Stimulated activated CD4-positive, alpha-beta T cell treated with anti-CD3 and anti-CD28 coated beads, Interleukin-2, amount 100 ng/mL, for 48 hours (primary cell): ENCODE measurements around the gene RNF135.
"Not testable (repeated sequence)": the region's sequence is repeated elsewhere in the genome, so short reads cannot be mapped to it uniquely, and the experiment has no call there.

Experiments used
- DNase-seq, 2 donors: peaks; one replicate each; pipeline ENCODE4 v3.0.0-alpha.2; 2020

RNF135 gene, protein sequence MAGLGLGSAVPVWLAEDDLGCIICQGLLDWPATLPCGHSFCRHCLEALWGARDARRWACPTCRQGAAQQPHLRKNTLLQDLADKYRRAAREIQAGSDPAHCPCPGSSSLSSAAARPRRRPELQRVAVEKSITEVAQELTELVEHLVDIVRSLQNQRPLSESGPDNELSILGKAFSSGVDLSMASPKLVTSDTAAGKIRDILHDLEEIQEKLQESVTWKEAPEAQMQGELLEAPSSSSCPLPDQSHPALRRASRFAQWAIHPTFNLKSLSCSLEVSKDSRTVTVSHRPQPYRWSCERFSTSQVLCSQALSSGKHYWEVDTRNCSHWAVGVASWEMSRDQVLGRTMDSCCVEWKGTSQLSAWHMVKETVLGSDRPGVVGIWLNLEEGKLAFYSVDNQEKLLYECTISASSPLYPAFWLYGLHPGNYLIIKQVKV

DNA sequence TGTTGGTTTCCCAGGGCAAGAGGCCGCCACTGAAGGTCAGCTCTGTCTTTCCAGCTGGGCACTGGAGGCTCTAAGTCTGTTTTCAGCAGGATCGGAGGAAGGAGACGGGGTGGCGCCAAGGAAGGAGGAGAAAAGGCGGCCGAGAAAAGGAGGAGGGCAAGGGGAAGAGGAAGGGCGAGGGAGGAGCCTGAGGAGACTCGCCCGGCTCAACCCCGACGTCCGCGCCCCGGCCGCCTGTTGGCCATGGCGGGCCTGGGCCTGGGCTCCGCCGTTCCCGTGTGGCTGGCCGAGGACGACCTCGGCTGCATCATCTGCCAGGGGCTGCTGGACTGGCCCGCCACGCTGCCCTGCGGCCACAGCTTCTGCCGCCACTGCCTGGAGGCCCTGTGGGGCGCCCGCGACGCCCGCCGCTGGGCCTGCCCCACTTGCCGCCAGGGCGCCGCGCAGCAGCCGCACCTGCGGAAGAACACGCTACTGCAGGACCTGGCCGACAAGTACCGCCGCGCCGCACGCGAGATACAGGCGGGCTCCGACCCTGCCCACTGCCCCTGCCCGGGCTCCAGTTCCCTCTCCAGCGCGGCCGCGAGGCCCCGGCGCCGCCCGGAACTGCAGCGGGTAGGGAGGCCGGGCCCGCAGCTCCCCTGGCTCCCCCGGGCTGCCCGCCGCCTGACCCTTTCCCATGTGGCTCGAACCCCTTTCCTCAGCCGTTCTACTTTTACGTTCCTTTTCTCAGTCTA is at the start of gene RNF135:
Gene RNF135, plus strand, starts transcription at position 209 of the 737 bp plus-strand sequence. Its CDS starts 35 bp downstream, at position 244.
- DNase-seq = peak; percentile 50 to 51

DNA sequence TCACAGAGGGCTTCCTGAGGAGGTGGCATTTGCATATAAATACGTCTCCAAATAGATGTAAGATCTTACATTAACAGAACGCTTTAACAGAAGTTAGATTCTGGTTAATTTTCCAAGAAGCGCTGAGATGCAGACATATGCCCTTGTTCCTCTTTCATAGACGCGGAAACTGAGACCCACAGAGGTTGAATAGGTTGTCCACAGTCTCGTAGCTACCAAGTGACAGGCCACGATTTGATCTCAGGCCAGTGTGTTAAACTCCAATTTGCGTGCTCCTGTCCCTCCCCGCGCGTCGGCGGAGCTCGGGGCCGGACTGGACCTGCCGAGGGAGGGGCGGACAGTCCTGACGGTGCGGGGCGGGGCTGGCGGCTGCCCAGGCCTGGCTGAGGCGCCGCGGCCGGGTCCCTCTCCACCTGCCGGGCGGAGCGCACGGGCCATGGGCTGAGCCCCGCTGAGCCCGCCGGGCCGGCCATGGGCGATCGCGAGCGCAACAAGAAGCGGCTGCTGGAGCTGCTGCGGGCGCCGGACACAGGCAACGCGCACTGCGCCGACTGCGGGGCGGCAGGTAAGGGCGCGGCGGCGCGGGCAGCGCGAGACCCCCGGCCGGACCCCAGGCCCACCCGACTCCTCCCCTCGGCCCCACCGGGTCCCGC is 49.2 kb upstream of the RNF135 start, which contains the start of gene ADAP2:
Gene ADAP2, plus strand, starts transcription at position 402 of the 653 bp plus-strand sequence. Its CDS starts 70 bp downstream, at position 472.
- no peak for DNase-seq

DNA sequence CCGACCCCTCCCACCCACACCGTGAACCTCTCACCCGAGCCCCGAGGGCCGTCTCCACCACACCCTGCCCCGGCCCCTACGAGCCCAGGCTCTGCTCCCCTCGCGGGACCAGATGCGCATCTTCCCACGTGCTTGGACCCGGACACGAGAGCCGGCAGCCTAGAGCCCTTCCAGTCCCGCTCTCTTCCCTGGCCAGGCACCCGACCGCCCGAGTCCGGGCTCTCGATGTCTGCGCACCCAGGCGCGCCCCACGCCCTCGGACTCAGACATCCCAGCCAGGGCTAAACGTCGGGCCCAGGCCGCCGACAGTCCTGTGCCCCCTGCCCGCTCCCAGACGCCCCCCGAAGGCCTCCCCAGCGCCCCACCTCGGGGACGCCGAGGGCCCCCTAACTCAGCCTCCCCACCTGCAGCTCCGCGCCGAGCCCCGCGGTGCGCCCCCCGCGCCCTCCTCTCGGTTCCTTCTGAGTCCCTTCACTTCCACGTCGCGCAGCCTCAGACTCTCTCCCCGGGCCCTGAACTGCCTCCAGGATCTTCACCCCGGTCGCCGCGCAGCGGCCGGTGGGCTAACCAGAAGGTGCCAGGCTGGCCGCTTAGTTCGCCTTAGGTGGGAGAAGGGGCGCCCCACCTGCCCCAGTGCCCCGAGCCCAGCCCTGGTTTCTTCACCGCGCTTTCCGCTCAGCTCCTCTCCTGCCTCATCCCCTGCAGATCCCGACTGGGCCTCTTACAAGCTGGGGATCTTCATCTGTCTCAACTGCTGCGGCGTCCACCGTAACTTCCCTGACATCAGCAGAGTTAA is 48.4 kb upstream of the RNF135 start:
- DNase-seq = no peak

DNA sequence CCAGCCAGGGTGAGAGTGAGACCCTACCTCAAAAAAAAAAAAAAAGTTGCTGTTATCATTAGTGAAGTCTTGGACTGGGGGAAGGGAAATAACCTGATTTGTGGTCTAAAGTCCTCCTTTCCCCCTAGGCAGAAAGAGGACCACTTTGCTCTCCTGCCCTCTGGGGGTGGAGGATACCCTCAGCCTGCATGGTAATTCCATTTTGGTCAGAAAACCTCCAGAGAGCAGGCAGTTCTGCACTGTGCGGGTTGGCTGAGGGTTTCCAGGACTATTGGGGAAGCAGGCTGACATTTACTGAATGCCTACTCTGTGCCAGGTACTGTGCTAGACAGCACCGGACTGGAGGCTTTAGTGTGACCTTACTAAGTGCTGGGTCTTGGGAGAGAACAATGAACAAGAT is 46.5 kb upstream of the RNF135 start:
- DNase-seq = no peak

DNA sequence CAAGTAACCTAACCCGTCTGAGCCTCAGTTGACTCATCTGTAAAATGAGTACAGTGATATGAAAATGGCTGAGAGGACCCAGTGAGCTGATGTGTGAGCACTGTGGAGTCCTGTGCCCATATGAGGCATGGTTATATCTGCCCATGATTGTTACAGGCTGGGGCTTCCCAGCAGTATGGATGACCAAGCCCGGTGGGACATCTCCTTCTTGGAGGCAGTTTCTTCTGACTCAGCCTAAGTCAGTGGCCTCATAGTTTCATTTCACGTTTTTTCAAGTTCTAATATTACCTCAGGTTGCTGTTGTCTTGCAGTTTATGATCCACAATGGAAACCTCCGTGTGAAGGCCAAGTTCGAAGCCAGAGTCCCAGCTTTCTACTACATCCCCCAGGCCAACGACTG is 44.3 kb upstream of the RNF135 start:
- no peak for DNase-seq

DNA sequence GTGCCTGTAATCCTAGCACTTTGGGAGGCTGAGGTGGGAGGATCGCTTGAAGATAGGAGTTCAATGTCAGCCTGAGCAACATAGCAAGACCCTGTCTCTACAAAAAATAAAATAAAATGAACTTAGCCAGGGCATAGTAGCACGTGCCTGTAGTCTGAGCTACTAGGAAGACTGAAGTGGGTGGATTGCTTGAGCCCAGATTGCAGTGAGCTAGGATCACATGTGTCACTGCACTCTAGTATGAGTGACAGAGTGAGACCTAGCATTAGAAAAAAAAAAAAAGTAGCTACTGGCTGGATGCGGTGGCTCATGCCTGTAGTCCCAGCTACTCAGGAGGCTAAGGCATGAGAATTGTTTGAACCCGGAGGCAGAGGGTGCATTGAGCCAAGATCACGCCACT is 43.1 kb upstream of the RNF135 start:
- DNase-seq = no peak

DNA sequence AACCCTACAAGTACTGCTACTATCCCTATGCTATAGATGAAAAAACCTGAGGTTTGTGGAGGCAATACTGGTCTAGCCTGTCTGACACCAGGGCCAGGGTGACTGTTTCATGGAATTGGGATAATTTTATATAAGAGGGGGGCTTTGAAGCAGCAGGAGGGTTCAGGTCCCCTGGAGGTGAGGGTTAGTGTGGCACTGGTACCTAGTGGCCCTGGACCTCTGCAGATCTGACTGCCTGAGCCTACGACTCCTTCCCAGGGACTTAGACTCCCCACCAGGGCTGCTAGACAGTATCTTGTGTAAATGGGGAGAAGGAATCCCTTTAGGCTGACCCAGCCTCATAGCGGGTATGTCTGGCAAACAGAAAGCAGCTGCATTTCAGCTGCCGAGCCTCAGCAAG is 42.3 kb upstream of the RNF135 start:
- no peak for DNase-seq

DNA sequence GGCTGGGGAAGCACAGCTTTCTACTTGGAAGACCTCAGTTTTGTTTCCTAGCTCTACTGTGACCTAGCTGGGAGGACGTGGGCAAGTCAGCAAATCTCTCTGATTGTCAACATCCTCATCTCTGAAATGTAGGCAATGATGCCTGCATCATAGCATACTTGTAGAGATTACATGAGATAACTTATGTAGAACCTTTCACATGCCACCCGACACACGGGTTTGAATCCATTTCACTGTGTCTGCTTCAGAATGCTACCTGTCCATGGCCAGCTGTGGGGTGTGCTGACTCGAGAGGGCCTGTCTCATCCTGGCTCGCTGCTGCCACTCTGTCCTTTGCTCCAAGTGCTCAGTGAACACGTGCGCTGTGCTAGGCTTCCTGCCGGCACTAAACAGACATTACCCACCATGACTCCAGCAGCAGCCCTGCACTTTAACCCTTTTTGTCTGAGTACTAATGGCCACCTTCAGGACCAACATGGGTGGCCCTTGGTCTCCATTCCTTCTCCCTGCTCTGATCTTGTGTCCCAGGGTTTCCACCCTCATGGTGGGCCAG is 41.7 kb upstream of the RNF135 start:
- DNase-seq = no peak

DNA sequence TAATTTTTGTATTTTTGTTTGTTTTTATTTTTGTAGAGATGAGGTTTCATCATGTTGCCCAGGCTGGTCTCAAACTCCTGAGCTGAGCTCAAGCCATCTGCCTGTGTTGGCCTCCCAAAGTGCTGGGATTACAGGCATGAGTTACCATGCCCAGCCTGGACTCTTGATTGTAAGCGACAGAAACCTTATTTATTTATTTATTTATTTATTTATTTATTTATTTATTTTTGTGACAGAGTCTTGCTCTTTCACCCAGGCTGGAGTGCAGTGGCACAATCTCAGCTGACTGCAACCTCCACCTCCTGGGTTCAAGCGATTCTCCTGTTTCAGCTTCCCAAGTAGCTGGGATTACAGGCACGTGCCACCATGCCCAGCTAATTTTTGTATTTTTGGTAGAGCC is 41.0 kb upstream of the RNF135 start:
- not testable (repeated sequence) for DNase-seq

DNA sequence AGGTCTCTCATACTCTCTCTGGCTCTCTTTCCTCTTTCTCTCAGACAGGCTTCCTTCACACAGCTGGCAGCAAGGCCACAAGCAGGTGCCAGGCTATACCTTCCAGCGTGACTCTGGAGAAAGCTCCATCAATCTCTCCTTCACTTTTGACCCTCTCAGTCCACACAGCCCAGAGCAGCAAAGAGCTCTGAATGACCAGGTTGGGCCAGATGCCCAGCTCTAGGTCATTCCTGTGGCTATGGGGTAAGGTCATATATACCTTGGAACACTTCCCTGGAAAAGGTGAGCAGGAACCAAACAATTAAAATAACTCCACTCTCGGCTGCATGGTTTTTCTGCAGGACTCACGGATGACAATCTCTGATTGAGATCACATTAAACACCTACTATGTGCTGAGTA is 40.3 kb upstream of the RNF135 start:
- DNase-seq = no peak

DNA sequence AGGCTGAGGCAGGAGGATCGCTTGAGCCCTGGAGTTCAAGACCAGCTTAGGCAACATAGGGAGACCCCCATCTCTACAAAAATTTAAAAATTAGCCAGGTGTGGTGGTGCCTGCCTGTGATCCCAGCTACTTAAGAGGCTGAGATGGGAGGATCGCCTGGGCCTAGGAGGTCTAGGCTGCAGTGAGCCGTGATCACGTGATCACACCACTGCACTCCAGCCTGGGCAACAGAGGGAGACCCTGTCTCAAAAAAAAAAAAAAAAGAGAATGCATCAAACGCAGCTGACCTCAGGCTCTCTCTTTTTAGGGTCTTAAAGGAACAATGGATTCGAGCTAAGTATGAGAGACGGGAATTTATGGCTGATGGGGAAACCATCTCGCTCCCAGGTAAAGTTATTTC is 39.3 kb upstream of the RNF135 start:
- not testable (repeated sequence) for DNase-seq

DNA sequence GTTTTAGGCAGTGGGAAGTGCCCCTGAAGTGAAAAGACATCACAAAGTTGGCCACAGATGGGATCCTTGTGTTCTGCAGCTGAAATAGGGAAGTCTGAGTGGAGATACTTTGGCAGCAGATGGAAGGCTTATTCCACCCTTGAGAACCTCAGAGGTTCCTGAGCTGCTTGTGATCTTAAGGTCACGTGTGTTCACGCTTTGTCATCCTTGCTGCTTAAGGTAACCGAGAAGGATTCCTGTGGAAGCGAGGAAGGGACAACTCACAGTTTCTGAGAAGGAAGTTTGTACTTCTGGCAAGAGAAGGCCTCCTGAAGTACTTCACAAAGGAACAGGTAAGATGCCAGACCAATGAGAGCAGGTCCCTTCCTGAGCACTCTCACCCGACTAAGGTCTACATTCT is 36.9 kb upstream of the RNF135 start:
- no peak for DNase-seq

DNA sequence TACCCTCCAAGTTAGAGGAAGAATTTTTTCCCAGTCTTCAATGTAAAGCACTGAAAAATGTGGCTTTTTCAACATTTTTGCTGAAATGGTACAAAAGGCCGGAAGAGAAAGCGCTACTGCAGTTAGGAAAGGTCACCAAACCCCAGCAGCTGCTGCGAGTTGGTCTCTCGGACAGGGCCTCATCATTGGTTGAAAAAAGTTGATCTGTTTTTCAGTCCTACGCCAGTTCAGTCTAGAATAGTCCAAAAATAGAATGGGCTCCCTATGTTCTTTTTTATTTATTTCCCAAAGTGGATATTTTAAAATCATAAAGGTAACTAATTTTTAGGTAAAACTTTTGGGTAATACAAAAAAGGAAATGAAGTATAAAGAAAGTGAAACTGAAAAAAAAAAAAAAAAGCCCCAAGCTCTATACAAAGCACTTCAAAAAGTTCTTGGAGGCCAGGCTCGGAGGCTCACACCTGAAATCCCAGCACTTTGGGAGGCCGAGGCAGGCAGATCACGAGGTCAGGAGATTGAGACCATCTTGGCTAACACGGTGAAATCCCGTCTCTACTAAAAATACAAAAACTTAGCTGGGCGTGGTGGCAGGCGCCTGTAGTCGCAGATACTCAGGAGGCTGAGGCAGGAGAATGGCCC is 31.7 kb upstream of the RNF135 start:
- no peak for DNase-seq

DNA sequence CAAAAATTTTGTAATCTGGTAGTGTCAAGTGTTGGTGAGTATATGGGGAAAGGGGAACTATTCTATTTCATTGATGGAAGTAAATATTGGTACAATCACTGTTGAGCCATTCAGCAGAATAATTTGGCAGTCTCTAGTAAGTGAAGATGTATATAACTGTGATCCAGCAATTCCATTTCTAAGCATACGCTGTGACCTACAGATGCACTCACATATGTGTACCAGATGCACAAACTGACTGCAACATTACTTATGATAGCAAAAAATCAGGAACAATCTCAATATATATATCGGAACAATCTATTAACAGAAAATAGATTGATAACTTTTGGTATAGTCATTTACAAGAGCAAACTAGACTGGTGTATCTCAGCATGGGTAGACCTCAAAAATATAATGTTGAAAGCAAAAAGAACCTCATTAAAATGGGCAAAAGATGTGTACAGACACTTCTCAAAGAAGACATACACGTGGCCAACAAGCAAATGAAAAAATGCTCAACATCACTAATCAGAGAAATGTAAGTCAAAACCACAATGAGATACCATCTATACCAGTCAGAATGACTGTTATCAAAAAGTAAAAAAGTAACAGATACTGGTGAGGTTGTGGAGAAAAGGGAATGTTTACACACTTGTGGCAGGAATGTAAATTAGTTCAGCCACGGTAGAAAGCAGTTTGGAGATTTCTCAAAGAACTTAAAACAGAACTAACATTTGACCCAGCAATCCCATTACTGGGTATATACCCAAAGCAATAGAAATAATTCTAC is 28.3 kb upstream of the RNF135 start:
- no peak for DNase-seq

DNA sequence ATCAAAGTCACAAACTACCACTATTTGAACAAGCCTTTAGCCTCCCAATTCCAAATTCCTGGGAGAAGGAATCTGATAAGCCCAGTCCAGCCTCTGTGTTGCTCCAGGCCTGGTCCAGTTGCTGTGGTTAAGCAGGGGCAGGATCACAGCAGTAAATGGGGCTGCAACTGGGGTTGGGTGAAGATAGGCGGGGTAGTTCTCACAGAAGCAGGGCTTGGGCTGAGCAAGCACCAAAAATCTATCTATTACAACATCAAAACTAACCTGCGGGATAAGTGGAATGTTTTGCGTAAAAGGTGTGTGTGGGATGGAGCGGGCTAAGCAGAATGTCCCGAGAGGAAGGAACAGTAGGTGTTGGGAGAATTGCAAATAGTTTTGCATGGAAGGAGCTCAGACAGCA is 23.0 kb upstream of the RNF135 start:
- DNase-seq = no peak

DNA sequence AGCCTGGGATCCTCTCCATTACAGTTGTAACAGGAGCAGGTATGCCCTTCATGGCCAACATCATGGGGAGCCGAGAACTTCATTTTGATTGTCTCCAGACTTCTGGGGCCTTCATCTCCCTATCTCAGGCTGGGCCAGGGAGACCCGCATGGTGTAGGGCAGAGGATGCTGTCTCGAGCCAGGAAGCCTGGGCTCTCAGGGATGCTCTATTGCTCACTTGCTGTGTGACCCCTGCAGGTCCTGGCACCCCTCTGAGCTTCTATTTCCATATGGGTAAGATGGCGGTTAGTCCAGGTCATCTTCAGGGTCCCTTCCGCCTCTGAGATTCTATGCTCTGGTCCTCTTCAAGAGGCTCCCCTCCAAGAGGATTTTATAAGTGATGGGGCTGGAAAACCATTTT is 20.6 kb upstream of the RNF135 start:
- DNase-seq = no peak

DNA sequence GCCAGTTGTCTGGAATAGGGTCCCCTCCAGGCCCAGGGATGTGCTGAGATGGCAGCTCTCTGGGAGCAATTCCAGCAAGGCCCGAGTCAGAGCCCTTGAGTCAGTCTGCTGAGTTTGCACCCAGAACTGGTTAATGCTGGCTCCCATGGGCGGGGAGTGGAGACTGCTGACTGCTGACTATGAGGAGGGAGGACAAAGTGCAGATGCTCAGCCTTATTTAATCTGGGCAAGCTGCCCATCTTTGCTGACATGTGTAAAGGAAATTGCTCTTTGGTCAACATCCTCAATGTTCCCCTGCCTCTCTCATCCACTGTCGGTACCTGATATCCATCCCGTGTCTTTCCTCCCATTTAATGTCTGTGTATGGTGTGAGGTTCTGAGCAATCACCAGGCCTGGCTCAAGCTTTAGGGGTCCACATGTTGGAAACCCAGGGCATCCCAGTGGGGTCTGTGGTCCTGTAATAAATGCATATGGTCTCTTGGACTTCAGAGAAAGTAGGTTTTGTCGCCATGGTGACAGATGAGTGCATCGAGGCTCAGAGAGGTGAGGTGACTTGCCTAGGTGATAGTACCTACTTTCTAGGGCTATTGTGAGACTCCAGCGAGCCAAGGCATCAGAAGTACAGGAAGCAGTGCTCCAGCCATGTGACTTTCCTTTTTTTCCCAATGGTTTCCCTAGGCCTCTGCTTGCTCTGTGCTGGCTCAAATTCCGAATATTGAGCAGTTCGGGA is 20.0 kb upstream of the RNF135 start:
- no peak for DNase-seq

DNA sequence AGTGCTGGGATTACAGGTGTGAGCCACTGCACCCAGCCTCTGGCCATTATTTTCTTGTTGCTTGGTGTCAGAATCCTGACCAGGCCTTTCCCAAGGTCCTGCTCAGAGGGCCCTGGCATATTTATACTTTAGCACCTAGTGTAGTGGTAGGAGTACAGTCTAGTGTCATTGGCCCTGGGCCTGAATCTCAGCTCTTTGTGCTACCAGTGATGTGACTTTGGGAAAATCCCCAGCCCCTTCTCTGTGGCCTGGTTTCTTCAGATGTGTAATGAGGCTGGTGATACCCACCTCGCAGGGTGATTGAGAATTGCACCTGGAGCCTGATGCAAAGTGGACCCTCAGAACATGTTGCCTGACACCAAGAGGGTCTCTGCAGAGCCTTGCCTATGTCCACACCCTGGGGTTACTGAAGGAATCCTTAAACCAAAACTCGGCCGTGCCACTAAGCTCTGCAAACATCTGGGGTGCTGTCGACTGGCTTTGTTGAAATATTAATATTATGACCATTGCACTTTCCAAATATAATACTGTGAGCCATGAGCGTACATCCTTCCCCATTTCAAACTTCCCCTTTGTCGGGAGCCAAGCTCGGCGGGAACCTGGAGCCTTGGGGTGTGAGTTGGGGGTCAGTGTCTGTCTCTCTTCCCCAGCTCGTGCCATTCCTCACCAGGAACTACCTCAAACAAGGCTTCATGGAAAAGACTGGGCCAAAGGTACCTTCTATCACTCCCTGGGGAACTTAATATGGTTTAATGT is 18.0 kb upstream of the RNF135 start:
- DNase-seq = no peak

DNA sequence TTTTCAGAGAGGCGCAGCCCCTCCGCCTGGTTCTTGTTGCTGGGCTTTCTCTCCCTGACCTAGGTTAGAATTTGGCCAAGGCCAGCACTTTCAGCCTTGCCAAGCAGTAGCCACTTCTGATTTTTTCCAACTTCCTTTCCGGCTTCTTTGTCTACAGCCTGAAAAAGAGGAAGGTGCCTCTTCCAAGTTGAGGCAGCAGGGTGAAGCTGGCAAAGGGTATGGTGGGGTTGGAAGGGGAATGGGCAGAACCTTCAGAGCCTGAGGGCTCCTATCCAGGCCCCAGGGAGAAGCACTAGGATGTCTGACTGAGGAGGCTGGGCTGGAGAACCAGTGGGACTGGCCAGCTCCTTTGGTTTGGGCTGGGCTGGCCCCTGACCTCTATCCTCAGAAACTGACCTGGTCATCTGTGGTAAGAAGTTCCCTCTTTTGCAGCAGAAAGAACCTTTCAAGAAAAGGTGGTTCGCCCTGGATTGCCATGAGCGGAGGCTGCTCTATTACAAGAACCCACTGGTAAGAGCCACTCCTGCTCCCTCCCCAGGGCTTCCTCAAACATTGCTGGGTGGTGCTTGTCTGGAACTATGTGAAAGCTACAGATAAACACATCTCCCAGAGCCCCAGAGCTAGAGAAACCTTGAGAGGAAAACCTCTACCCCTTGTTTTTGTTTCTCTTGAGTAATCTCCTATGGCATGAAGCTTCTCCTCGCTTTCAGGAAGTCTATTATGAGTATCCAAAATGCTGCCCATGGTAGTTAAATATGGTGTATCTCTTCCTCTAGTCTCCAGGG is 16.6 kb upstream of the RNF135 start:
- DNase-seq = no peak
